Fibroblast of pulmonary artery (primary cell): ENCODE results near the gene COQ9.
A peak's percentile ranks its signal among the peaks of the same experiment; 100 is the strongest.

Experiments used
- DNase-seq: peaks from one replicate; pipeline ENCODE4 v3.0.0-alpha.2; 2010; ENCODE audit warnings: low read depth
- H3K4me3 ChIP-seq: replicated peaks from 2 replicates; pipeline ENCODE4 v1.5.1; 2011; ENCODE audit warnings: low read depth, mild to moderate bottlenecking, control low read depth, low read length, moderate library complexity
- CTCF ChIP-seq: IDR thresholded peaks from 2 replicates; pipeline ENCODE4 v1.5.1; 2011; ENCODE audit warnings: mild to moderate bottlenecking, control low read depth, low read length, inconsistent platforms; ENCODE audit errors: missing control alignments

The COQ9 gene

GRCh38 chr16:57476546-57477410 lies 29.5 kb downstream of the COQ9 start:
- no peak for TF ChIP-seq CTCF
- no peak overlapping the region for H3K4me3 ChIP-seq
- DNase-seq, result no peak

GRCh38 chr16:57477531-57478202 lies 30.4 kb downstream of the COQ9 start:
- DNase-seq, result no peak
- no peak for TF ChIP-seq CTCF
- no peak overlapping the region for H3K4me3 ChIP-seq

DNA sequence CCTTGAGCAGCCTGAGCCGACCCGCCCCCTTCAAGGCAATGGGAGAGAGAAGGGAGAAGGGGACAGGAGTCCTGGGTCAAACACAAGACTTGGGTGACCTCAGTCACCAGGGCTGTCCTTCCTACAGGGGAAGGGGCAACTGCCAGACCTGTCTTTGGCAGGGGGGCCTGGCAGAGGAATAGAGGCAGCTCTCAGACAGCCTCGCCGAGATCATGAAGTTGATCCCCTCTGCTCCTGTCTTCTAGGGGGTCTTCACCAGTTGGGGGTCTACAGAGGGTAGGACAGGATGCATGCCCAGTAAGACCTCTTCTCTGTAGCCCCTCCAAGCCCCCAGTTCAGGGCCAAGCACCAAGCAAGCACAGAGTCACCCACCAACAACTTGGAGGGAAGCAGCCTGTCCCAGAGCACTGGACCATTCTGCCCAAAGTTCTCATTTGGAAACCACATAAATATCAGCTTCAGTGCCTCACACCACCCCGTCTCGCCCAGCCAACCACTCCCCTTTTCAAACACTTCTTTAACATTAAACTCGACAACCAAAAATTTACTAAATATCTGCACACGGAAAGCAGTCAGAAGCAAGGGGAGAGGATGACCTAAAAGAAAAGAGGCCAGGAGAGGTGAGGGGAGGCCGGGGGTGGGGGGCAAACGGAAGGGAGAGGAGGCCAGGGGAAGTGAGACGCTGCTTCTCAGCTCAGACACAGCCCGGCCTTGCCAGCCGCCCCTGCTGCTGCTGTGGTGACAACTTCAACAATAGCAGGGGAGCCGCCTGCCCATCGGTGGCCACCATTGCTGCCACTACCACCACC lies 31.3 kb downstream of the COQ9 start:
- DNase-seq, result no peak
- peak overlapping the region; percentile 63 for H3K4me3 ChIP-seq
- no peak for TF ChIP-seq CTCF

- peak overlapping the region; percentile 63 for H3K4me3 ChIP-seq
- peak; percentile 78 for DNase-seq
- TF ChIP-seq CTCF, result no peak
These were observed 32.1 kb downstream of the COQ9 start for GRCh38 chr16:57479205-57479975.

GRCh38 chr16:57479976-57480753 lies 32.9 kb downstream of the COQ9 start:
- peak; percentile 79 for DNase-seq
- TF ChIP-seq CTCF, result no peak
- peak overlapping the region; percentile 63 for H3K4me3 ChIP-seq
